Measurements from ENCODE around the gene RARB.

GRCh38 chr3:25416176-25416575, 11.9 kb upstream of the RARB start:
- TF ChIP-seq CTCF (IDR thresholded peaks at IDR 0.05) = no peak
- TF ChIP-seq EZH2 (IDR thresholded peaks at IDR 0.05) = no peak
